Measurements from ENCODE around the gene BTBD18. TPM values are rescaled to one million over a fixed set of nuclear protein-coding genes. Genes with fewer than 3 reads are reported as not detected.

BTBD18 gene
- total and polyA plus RNA-seq, 10 of the 15 experiments (the other 5 are each of a cell fraction or from before 2014, with no cell fraction given): 0.05 to 0.58 (median 0.19) TPM; not detected in 6

DNA sequence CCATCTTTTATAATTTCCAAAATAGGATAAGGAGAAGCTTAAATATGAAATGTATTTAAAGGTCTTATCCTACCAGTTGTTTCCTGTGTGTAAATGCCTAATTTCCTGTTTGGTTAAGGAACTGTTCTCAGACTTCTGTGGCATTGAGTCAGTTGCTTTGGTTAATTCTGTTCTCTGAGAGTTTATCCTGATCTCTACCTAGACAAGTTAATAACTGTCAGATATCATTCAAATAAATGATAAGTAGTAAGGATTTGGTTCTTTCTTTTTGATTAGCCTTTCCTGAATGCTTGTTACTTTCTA is 49.5 kb upstream of the BTBD18 start (continued):
- TF ChIP-seq ZNF592 (IDR thresholded peaks at IDR 0.05) (no peak), MAX (IDR thresholded peaks at IDR 0.05; ENCODE audit: low read depth, low read length) (no peak), SMC3 (IDR thresholded peaks at IDR 0.05; ENCODE audit: borderline replicate concordance, low read length) (no peak)

- intact Hi-C loops (cut with micrococcal nuclease; ENCODE audit: unreplicated experiment): loop anchor here (1.0 to 5.0 kb wide), 2 partner anchors 49 to 712 kb away; partner anchors contain the start of gene BTBD18
- Histone ChIP-seq H4K20me1 (ENCODE audit: control insufficient read depth, insufficient read depth) (no peaks in the 10 kb centered on the region), H3K9ac (ENCODE audit: control insufficient read depth, insufficient read depth, low read length) (no peak overlapping the region), H3K79me2 (ENCODE audit: control insufficient read depth, insufficient read depth, low read length) (peaks cover 9% of the 10 kb centered on the region), H3K4me2 (ENCODE audit: control insufficient read depth, insufficient read depth) (no peak overlapping the region), H3K4me3 (no peak overlapping the region), H3K9me3 (replicated peaks; ENCODE audit: control insufficient read depth, insufficient read depth, low read length) (no peaks in the 10 kb centered on the region), H3K27ac (ENCODE audit: control insufficient read depth, insufficient read depth) (no peak overlapping the region), H3K36me3 (ENCODE audit: control insufficient read depth in 2 of 2, insufficient read depth in 2 of 2, low read length in 1 of 2) (peaks cover 19% of the 10 kb centered on the region in 2 experiments), H3K27me3 (replicated peaks in 1 of 2; ENCODE audit: control insufficient read depth in 2 of 2, insufficient read depth in 2 of 2, low read length in 1 of 2) (no peaks in the 10 kb centered on the region), H2AFZ (ENCODE audit: control insufficient read depth, low read depth, low read length) (peak overlapping the region; percentile 35; the same call in 1 of the 2 replicates), H3K4me1 (ENCODE audit: control insufficient read depth, insufficient read depth, low read length) (no peaks in the 10 kb centered on the region; the same call in 1 of the 2 replicates)
- DNase-seq (ENCODE audit: low read depth, low spot score) (peak; percentile 56), FAIRE-seq (peak; percentile 91), ATAC-seq (peak; percentile 95)
- SMC1A ChIA-PET (ENCODE audit: uncharacterized antibody, unreplicated experiment): interaction anchor here (0.6 to 6.4 kb wide), 52 partner anchors 9 to 723 kb away, joined by 3 to 143 read pairs (median 7); partner anchors contain the start of genes BTBD18, CLP1, CTNND1 and MED19
- in situ Hi-C loops (cut with MboI): loop anchor here (5.0 to 25.0 kb wide), 3 partner anchors 138 to 712 kb away; partner anchors contain the start of genes OR5B21 and UBE2L6
- 23% methylated on average over 4 of the region's 4 CpGs for WGBS (ENCODE audit: insufficient coverage, insufficient replicate concordance, low lambda C conversion rate, missing lambda C conversion rate)
- CTCF ChIA-PET: interaction anchor here (0.6 to 6.7 kb wide), 61 partner anchors 8 to 1358 kb away, joined by 3 to 227 read pairs (median 8); partner anchors contain the start of genes BTBD18, CTNND1, MED19 and SELENOH
- RAD21 ChIA-PET (ENCODE audit: unreplicated experiment): interaction anchor here (0.6 to 5.1 kb wide), 50 partner anchors 9 to 829 kb away, joined by 3 to 141 read pairs (median 5); partner anchors contain the start of genes BTBD18, CLP1, CTNND1 and MED19
- POLR2A ChIA-PET: interaction anchor here (0.5 to 2.5 kb wide), 13 partner anchors 11 to 134 kb away, joined by 3 to 11 read pairs (median 6); partner anchors contain the start of genes BTBD18, CTNND1 and SELENOH
- BruUV-seq (replicated peaks): no TSS peak
- TF ChIP-seq SREBF2 (IDR thresholded peaks at IDR 0.05; ENCODE audit: low read length) (no peak), ZBTB33 (IDR thresholded peaks at IDR 0.05) (no peak), IKZF2 (IDR thresholded peaks at IDR 0.05) (peak in 1 of 2 experiments; percentile 44), RAD51 (IDR thresholded peaks at IDR 0.05) (no peak), RELB (IDR thresholded peaks at IDR 0.05; ENCODE audit: low read depth) (no peak), LARP7 (IDR thresholded peaks at IDR 0.05) (0 out of 2 replicates have a peak, but pooled peaks have one; percentile 41)
- TF ChIP-seq, protein P1, sequence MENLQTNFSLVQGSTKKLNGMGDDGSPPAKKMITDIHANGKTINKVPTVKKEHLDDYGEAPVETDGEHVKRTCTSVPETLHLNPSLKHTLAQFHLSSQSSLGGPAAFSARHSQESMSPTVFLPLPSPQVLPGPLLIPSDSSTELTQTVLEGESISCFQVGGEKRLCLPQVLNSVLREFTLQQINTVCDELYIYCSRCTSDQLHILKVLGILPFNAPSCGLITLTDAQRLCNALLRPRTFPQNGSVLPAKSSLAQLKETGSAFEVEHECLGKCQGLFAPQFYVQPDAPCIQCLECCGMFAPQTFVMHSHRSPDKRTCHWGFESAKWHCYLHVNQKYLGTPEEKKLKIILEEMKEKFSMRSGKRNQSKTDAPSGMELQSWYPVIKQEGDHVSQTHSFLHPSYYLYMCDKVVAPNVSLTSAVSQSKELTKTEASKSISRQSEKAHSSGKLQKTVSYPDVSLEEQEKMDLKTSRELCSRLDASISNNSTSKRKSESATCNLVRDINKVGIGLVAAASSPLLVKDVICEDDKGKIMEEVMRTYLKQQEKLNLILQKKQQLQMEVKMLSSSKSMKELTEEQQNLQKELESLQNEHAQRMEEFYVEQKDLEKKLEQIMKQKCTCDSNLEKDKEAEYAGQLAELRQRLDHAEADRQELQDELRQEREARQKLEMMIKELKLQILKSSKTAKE (IDR thresholded peaks at IDR 0.05; ENCODE audit: low read depth, poor library complexity, severe bottlenecking): peak; percentile 41
Observed at GRCh38 chr11:57800444-57801182, 49.0 kb upstream of the BTBD18 start.
